CD4-positive, alpha-beta T cell treated with Interleukin-2 at 100 ng/mL for 4 hours (primary cell): ENCODE measurements around the gene HOXC13.

ENCODE experiments used
- DNase-seq: peaks from one replicate; pipeline ENCODE4 v3.0.0-alpha.2; 2020; ENCODE audit warnings: low spot score

HOXC13 gene

GRCh38 chr12:53939141-53940108, 794 bp downstream of the HOXC13 start:
- DNase-seq = no peak

GRCh38 chr12:53940443-53941014, 1.9 kb downstream of the HOXC13 start:
- DNase-seq = no peak

GRCh38 chr12:53941187-53941586, 2.6 kb downstream of the HOXC13 start:
- no peak for DNase-seq

- no peak for DNase-seq
These were observed 3.1 kb downstream of the HOXC13 start for GRCh38 chr12:53941750-53942149.

GRCh38 chr12:53942467-53942997, 3.9 kb downstream of the HOXC13 start:
- no peak for DNase-seq

GRCh38 chr12:53944209-53944608, 5.6 kb downstream of the HOXC13 start:
- DNase-seq = no peak

GRCh38 chr12:53944907-53945847, 6.5 kb downstream of the HOXC13 start:
- no peak for DNase-seq

GRCh38 chr12:53947743-53948142, 9.1 kb downstream of the HOXC13 start:
- DNase-seq = no peak

- no peak for DNase-seq
These were observed 10.3 kb downstream of the HOXC13 start for GRCh38 chr12:53948650-53949593.

- DNase-seq = no peak
These were observed 11.2 kb downstream of the HOXC13 start for GRCh38 chr12:53949631-53950436.

- no peak for DNase-seq
These were observed 11.8 kb downstream of the HOXC13 start for GRCh38 chr12:53950437-53950773.

GRCh38 chr12:53950789-53951576, 12.4 kb downstream of the HOXC13 start:
- no peak for DNase-seq

- no peak for DNase-seq
These were observed 13.1 kb downstream of the HOXC13 start for GRCh38 chr12:53951577-53952334.

GRCh38 chr12:53952335-53952694, 13.7 kb downstream of the HOXC13 start:
- no peak for DNase-seq

GRCh38 chr12:53952871-53953734, 14.5 kb downstream of the HOXC13 start:
- DNase-seq = no peak

- no peak for DNase-seq
These were observed 15.4 kb downstream of the HOXC13 start for GRCh38 chr12:53953831-53954693.

GRCh38 chr12:53954694-53955035, 16.0 kb downstream of the HOXC13 start, which contains the start of gene HOXC12:
TSS of gene HOXC12 (plus strand) at chr12:53954903. CDS start at chr12:53954930, 27 bp downstream.
- no peak for DNase-seq
